Kidney (tissue), 14 donors: Measurements from ENCODE around the gene EIF3K. TPM values are rescaled to one million over a fixed set of nuclear protein-coding genes. Genes with fewer than 3 reads are reported as not detected.
A peak's percentile ranks its signal among the peaks of the same experiment; 100 is the strongest.

Experiments
- DNase-seq, 5 donors: peaks; one replicate each; pipeline ENCODE4 v3.0.0-alpha.2; 2013 to 2020
- FAIRE-seq: peaks from 2 replicates; lab custom pipeline; 2012; peaks lifted over from hg19 to GRCh38; lab: Jason Lieb, UNC
- H3K27ac ChIP-seq, 2 donors: one replicate each; pipeline ENCODE4 v1.7.0; 2013; ENCODE audit warnings: low read depth in 2 of 2, low read length in 2 of 2, inconsistent platforms in 1 of 2
- H3K27me3 ChIP-seq: one replicate; pipeline ENCODE4 v1.7.1; 2013; ENCODE audit warnings: low read length, inconsistent platforms; ENCODE audit not compliant: control insufficient read depth, insufficient read depth
- H3K36me3 ChIP-seq, 3 donors: one replicate each; pipeline versions ENCODE4 v1.7.0 to v1.7.1; 2013; ENCODE audit warnings: low read length in 3 of 3, control low read depth in 1 of 3, inconsistent platforms in 1 of 3; ENCODE audit not compliant: insufficient read depth in 3 of 3, control insufficient read depth in 2 of 3
- H3K4me1 ChIP-seq, 3 donors: one replicate each; pipeline versions ENCODE4 v1.7.0 to v1.7.1; 2013; ENCODE audit warnings: low read length in 3 of 3, inconsistent platforms in 1 of 3, low read depth in 1 of 3; ENCODE audit not compliant: control insufficient read depth in 2 of 3, insufficient read depth in 2 of 3
- H3K4me3 ChIP-seq, 3 donors: one replicate each; pipeline versions ENCODE4 v1.7.0 to v1.8.1; 2013; ENCODE audit warnings: low read length in 3 of 3, control low read depth in 1 of 3, inconsistent platforms in 1 of 3
- H3K9ac ChIP-seq, 3 donors: one replicate each; pipeline versions ENCODE4 v1.7.0 to v1.7.1; 2013; ENCODE audit warnings: low read length in 3 of 3, control low read depth in 1 of 3, inconsistent platforms in 1 of 3
- H3K9me3 ChIP-seq, 3 donors: one replicate each; pipeline versions ENCODE4 v1.7.0 to v1.7.1; 2013; ENCODE audit warnings: low read length in 3 of 3, control low read depth in 1 of 3, inconsistent platforms in 1 of 3; ENCODE audit not compliant: control insufficient read depth in 2 of 3, insufficient read depth in 1 of 3
- intact Hi-C: fragments of 100-400 bp; cut with DNase I; formaldehyde crosslinking; loops from one replicate; pipeline ENCODE4 v1.11.1; 2022
- polyA plus RNA-seq: library from polyadenylated mRNA; stranded (reverse); fragments of 350-450 nt; fragmentation: Illumina TruSeq; extraction: RNeasy Lipid Tissue Mini Kit (QIAGEN cat#74804); gene quantifications from one replicate; pipeline ENCODE4 v1.2.3, GENCODE V29; 2014; ENCODE audit warnings: low read depth, low replicate concordance; ENCODE audit not compliant: insufficient read depth
- total RNA-seq: library from RNA; stranded (reverse); fragmentation: NEBNext Ultra II Directional; extraction: Animal tissue kit (Norgen Biotek cat#: 25700); gene quantifications from one replicate; pipeline ENCODE4 v1.2.1, GENCODE V29; 2021
- TF ChIP-seq, protein P1 (sequence below): IDR thresholded peaks from 3 replicates; pipeline ENCODE4 v1.5.1; 2012; ENCODE audit warnings: mild to moderate bottlenecking, moderate library complexity, borderline replicate concordance; ENCODE audit not compliant: insufficient read depth; ENCODE audit errors: extremely low read depth
- donor health status: control.
- donor health status: control.
- donor health status: control.
- donor health status: control.
- donor health status: control.
- donor health status: DM: yes; HTN: yes; CAD: no.
- donor health status: Normal renal cell carcinoma (clear cell type).

The EIF3K gene
- total and polyA plus RNA-seq, 2 donors from 2014 or later = 259 to 723 TPM

DNA sequence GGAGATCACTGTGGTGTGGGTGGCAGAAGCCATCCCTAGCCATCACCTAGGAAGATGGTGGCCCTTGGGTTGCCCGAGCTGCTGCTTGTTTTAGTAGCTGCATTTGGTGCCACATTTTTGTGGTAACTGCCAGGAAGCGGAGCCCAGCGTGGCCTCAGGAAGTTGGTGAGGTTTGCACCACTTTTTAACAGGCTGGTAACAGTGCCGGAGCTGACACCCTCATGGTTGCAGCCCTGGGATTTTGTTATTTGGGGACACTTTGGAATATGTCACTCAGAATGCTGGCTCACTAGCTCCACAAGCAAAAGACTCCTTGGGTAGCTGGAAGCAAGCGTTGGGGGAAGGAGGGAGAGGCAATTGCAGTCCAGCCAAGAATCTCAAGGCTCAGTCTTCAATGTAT is 50.6 kb downstream of the EIF3K start:
- FAIRE-seq (no peak), DNase-seq (peak in 1 of 5 donors; percentile 67)
- Histone ChIP-seq H3K36me3 (no peaks in the 10 kb centered on the region), H3K4me3 (peak overlapping the region in 1 of 3 donors; percentile 5), H3K27ac (peak overlapping the region; percentile 94 to 96), H3K9ac (peak overlapping the region in 1 of 3 donors; percentile 52), H3K4me1 (peaks cover 27 to 71% (median 70%) of the 10 kb centered on the region in 3 donors), H3K27me3 (no peaks in the 10 kb centered on the region), H3K9me3 (no peaks in the 10 kb centered on the region)
- intact Hi-C loops = no loop called here
- TF ChIP-seq, protein P1, sequence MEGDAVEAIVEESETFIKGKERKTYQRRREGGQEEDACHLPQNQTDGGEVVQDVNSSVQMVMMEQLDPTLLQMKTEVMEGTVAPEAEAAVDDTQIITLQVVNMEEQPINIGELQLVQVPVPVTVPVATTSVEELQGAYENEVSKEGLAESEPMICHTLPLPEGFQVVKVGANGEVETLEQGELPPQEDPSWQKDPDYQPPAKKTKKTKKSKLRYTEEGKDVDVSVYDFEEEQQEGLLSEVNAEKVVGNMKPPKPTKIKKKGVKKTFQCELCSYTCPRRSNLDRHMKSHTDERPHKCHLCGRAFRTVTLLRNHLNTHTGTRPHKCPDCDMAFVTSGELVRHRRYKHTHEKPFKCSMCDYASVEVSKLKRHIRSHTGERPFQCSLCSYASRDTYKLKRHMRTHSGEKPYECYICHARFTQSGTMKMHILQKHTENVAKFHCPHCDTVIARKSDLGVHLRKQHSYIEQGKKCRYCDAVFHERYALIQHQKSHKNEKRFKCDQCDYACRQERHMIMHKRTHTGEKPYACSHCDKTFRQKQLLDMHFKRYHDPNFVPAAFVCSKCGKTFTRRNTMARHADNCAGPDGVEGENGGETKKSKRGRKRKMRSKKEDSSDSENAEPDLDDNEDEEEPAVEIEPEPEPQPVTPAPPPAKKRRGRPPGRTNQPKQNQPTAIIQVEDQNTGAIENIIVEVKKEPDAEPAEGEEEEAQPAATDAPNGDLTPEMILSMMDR = no peak

- intact Hi-C loops = no loop called here
- H3K27me3 ChIP-seq = no peaks in the 10 kb centered on the region
- H3K4me1 ChIP-seq = peaks cover 21 to 70% (median 70%) of the 10 kb centered on the region in 3 donors
These were observed 52.0 kb downstream of the EIF3K start for GRCh38 chr19:38670921-38671398.

GRCh38 chr19:38671654-38672053 is 52.7 kb downstream of the EIF3K start:
- H3K9me3 ChIP-seq = no peaks in the 10 kb centered on the region
- TF ChIP-seq, protein P1 = no peak
- FAIRE-seq = no peak
- no peaks in the 10 kb centered on the region for H3K27me3 ChIP-seq
- intact Hi-C loops = no loop called here
- peaks cover 16 to 70% (median 70%) of the 10 kb centered on the region in 3 donors for H3K4me1 ChIP-seq
- peak overlapping the region in 2 of 3 donors; percentile 14 to 22 for H3K9ac ChIP-seq
- peak overlapping the region in 1 of 3 donors; percentile 3 for H3K4me3 ChIP-seq
- H3K36me3 ChIP-seq = no peaks in the 10 kb centered on the region
- H3K27ac ChIP-seq = peak overlapping the region; percentile 82 to 94
- DNase-seq = peak in 1 of 5 donors; percentile 15

More at GRCh38 chr19:38670921-38671398, 52.0 kb downstream of the EIF3K start:
- Histone ChIP-seq H3K9ac (peak overlapping the region in 1 of 3 donors; percentile 35), H3K4me3 (no peak overlapping the region), H3K27ac (peak overlapping the region; percentile 82 to 94), H3K36me3 (no peaks in the 10 kb centered on the region), H3K9me3 (no peaks in the 10 kb centered on the region)
- DNase-seq = peak in 3 of 5 donors; percentile 6 to 51 (median 25)
- TF ChIP-seq, protein P1 = no peak
- no peak for FAIRE-seq
